Measurements from ENCODE around the gene TJP1.

TJP1 gene

GRCh38 chr15:29812384-29812694 lies 9.9 kb downstream of the TJP1 start:
- TF ChIP-seq REST (IDR thresholded peaks at IDR 0.05; ENCODE audit: insufficient read depth in 1 of 2, low read depth in 2 of 2, low read length in 2 of 2) (no peak), TAF1 (IDR thresholded peaks at IDR 0.05; ENCODE audit: borderline replicate concordance, insufficient read depth, low read length) (no peak), FOXP2 (optimal IDR thresholded peaks at IDR 0.05; ENCODE audit: borderline replicate concordance, extremely low read depth, extremely low read length, insufficient read depth) (no peak), POLR2AphosphoS5 (IDR thresholded peaks at IDR 0.05; ENCODE audit: low read depth, low read length) (no peak), SIN3A (IDR thresholded peaks at IDR 0.05; ENCODE audit: borderline replicate concordance, insufficient read depth, low read length) (no peak)

GRCh38 chr15:29811691-29812383 lies 10.4 kb downstream of the TJP1 start:
- no peak for TF ChIP-seq REST (IDR thresholded peaks at IDR 0.05; ENCODE audit: insufficient read depth in 1 of 2, low read depth in 2 of 2, low read length in 2 of 2)
- TF ChIP-seq SIN3A (IDR thresholded peaks at IDR 0.05; ENCODE audit: borderline replicate concordance, insufficient read depth, low read length) = no peak
- TF ChIP-seq POLR2AphosphoS5 (IDR thresholded peaks at IDR 0.05; ENCODE audit: low read depth, low read length) = no peak
- TF ChIP-seq TAF1 (IDR thresholded peaks at IDR 0.05; ENCODE audit: borderline replicate concordance, insufficient read depth, low read length) = no peak
- no peak for TF ChIP-seq FOXP2 (optimal IDR thresholded peaks at IDR 0.05; ENCODE audit: borderline replicate concordance, extremely low read depth, extremely low read length, insufficient read depth)

DNA sequence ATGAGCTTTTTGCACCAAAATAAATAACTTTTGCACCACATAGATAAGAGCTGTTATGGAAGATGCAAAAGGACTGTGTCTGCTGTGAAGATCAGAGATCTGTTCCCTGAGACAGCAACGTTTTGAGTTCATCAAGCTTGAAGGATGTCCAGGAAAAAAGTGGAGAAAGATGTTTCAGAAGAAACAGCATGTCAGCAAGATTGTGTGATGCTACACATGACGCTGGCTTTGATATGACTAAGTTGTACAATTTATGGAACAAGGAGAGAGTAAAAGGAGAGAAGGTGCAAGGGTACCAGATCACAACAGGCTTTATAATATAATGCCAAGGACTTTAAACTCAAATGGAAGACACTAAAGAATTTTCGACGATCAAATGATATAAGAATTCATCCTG lies 16.6 kb downstream of the TJP1 start:
- TF ChIP-seq FOXP2 (optimal IDR thresholded peaks at IDR 0.05; ENCODE audit: borderline replicate concordance, extremely low read depth, extremely low read length, insufficient read depth) = no peak
- TF ChIP-seq POLR2AphosphoS5 (IDR thresholded peaks at IDR 0.05; ENCODE audit: low read depth, low read length) = no peak
- TF ChIP-seq SIN3A (IDR thresholded peaks at IDR 0.05; ENCODE audit: borderline replicate concordance, insufficient read depth, low read length) = no peak
- no peak for TF ChIP-seq REST (IDR thresholded peaks at IDR 0.05; ENCODE audit: insufficient read depth in 1 of 2, low read depth in 2 of 2, low read length in 2 of 2)
- no peak for TF ChIP-seq TAF1 (IDR thresholded peaks at IDR 0.05; ENCODE audit: borderline replicate concordance, insufficient read depth, low read length)

GRCh38 chr15:29805043-29805707 lies 17.1 kb downstream of the TJP1 start:
- no peak for TF ChIP-seq POLR2AphosphoS5 (IDR thresholded peaks at IDR 0.05; ENCODE audit: low read depth, low read length)
- TF ChIP-seq SIN3A (IDR thresholded peaks at IDR 0.05; ENCODE audit: borderline replicate concordance, insufficient read depth, low read length) = no peak
- no peak for TF ChIP-seq FOXP2 (optimal IDR thresholded peaks at IDR 0.05; ENCODE audit: borderline replicate concordance, extremely low read depth, extremely low read length, insufficient read depth)
- TF ChIP-seq TAF1 (IDR thresholded peaks at IDR 0.05; ENCODE audit: borderline replicate concordance, insufficient read depth, low read length) = no peak
- no peak for TF ChIP-seq REST (IDR thresholded peaks at IDR 0.05; ENCODE audit: insufficient read depth in 1 of 2, low read depth in 2 of 2, low read length in 2 of 2)

All from PFSK-1 (cell line).